SU-DHL-6 (cell line): ENCODE results near the gene PTP4A1.

Source experiments
- H2AFZ ChIP-seq: fragments of 200-600 bp; sonication (generic); 2 replicates; pipeline ENCODE4 v1.6.1; 2014; ENCODE audit warnings: low read depth, mild to moderate bottlenecking, moderate library complexity, mixed read lengths, antibody characterized with exemption, low read length; ENCODE audit not compliant: severe bottlenecking
- H3F3A ChIP-seq: fragments of 200-600 bp; shearing (Covaris generic); 2 replicates; pipeline ENCODE4 v1.6.0; 2016; ENCODE audit warnings: antibody characterized with exemption, mild to moderate bottlenecking; ENCODE audit not compliant: insufficient read depth
- H3K27ac ChIP-seq: fragments of 200-600 bp; sonication (generic); 2 replicates; pipeline ENCODE4 v1.5.1; 2016; ENCODE audit warnings: low read depth, mild to moderate bottlenecking, low read length, moderate library complexity, mixed read lengths
- H3K27me3 ChIP-seq: fragments of 200-600 bp; sonication (generic), shearing (Covaris generic); 2 replicates; pipeline ENCODE4 v1.6.0; 2014; ENCODE audit warnings: mild to moderate bottlenecking, low read length
- H3K36me3 ChIP-seq: fragments of 200-600 bp; sonication (generic); 2 replicates; pipeline ENCODE4 v1.6.1; 2014; ENCODE audit warnings: mild to moderate bottlenecking, low read length, mixed read lengths
- H3K4me2 ChIP-seq: fragments of 300-600, 200-600 bp; shearing (Covaris generic), sonication (generic); 2 replicates; pipeline ENCODE4 v1.6.0; 2014; ENCODE audit warnings: low read length, low read depth, mild to moderate bottlenecking; ENCODE audit not compliant: poor library complexity, severe bottlenecking
- H3K4me3 ChIP-seq: fragments of 200-600 bp; sonication (generic); 2 replicates; pipeline ENCODE4 v1.5.1; 2014; ENCODE audit warnings: antibody characterized with exemption, low read length, mild to moderate bottlenecking, mixed read lengths; ENCODE audit not compliant: insufficient read depth, poor library complexity, severe bottlenecking
- H3K79me2 ChIP-seq: fragments of 200-600 bp; sonication (generic); 2 replicates; pipeline ENCODE4 v1.6.1; 2014; ENCODE audit warnings: mild to moderate bottlenecking, low read length, moderate library complexity; ENCODE audit not compliant: insufficient read depth
- H3K9ac ChIP-seq: fragments of 200-600 bp; sonication (generic); 2 replicates; pipeline ENCODE4 v1.7.0; 2014; ENCODE audit warnings: mild to moderate bottlenecking, low read length
- H3K9me2 ChIP-seq: fragments of 200-600 bp; sonication (generic); replicated peaks from 2 replicates; pipeline ENCODE4 v1.6.1; 2014; ENCODE audit warnings: low read length; ENCODE audit not compliant: insufficient read depth
- H3K9me3 ChIP-seq: fragments of 200-600 bp; sonication (generic); 2 replicates; pipeline ENCODE4 v1.6.1; 2014; ENCODE audit warnings: low read length, mixed read lengths; ENCODE audit not compliant: insufficient read depth
- H4K20me1 ChIP-seq: fragments of 200-600 bp; sonication (generic); 2 replicates; pipeline ENCODE4 v1.6.1; 2014; ENCODE audit warnings: low read depth, mild to moderate bottlenecking, antibody characterized with exemption, low read length, moderate library complexity, mixed read lengths
- CTCF ChIP-seq: fragments of 200-600 bp; sonication (generic); IDR thresholded peaks from one replicate; pipeline ENCODE4 v1.5.1; 2017; ENCODE audit warnings: antibody characterized with exemption, mild to moderate bottlenecking, low read length, moderate library complexity; ENCODE audit not compliant: insufficient read depth, poor library complexity, severe bottlenecking
- EZH2phosphoT487 ChIP-seq: fragments of 200-600 bp; sonication (generic), shearing (Covaris generic); conservative IDR thresholded peaks from 2 replicates; pipeline ENCODE4 v1.6.1; 2018; ENCODE audit warnings: mild to moderate bottlenecking, antibody characterized with exemption, low read length, moderate library complexity, mixed read lengths

PTP4A1 gene

GRCh38 chr6:63581355-63582013, 9.2 kb downstream of the PTP4A1 start:
- Histone ChIP-seq H3K27ac (no peak overlapping the region), H3K79me2 (peaks cover 8% of the 10 kb centered on the region), H3F3A (peaks cover 32% of the 10 kb centered on the region; the same call in 1 of the 2 replicates), H3K9me2 (no peaks in the 10 kb centered on the region), H3K9me3 (no peaks in the 10 kb centered on the region), H4K20me1 (peaks cover 25% of the 10 kb centered on the region), H3K4me2 (no peak overlapping the region), H3K4me3 (no peak overlapping the region), H3K27me3 (no peaks in the 10 kb centered on the region), H2AFZ (no peak overlapping the region), H3K9ac (no peak overlapping the region), H3K36me3 (peaks cover 56% of the 10 kb centered on the region)
- no peak for TF ChIP-seq EZH2phosphoT487
- no peak for TF ChIP-seq CTCF

GRCh38 chr6:63582579-63583231, 10.4 kb downstream of the PTP4A1 start:
- Histone ChIP-seq H3K9me2 (no peaks in the 10 kb centered on the region), H3K4me2 (no peak overlapping the region), H4K20me1 (peaks cover 20% of the 10 kb centered on the region), H3F3A (peaks cover 32% of the 10 kb centered on the region; the same call in 1 of the 2 replicates), H2AFZ (no peak overlapping the region), H3K27ac (no peak overlapping the region), H3K9me3 (no peaks in the 10 kb centered on the region), H3K36me3 (peaks cover 47% of the 10 kb centered on the region), H3K4me3 (no peak overlapping the region), H3K9ac (no peak overlapping the region), H3K27me3 (no peaks in the 10 kb centered on the region), H3K79me2 (no peaks in the 10 kb centered on the region)
- no peak for TF ChIP-seq CTCF
- no peak for TF ChIP-seq EZH2phosphoT487

GRCh38 chr6:63584125-63584514, 11.8 kb downstream of the PTP4A1 start:
- Histone ChIP-seq H3K27me3 (no peaks in the 10 kb centered on the region), H3K9ac (no peak overlapping the region), H3K9me2 (no peaks in the 10 kb centered on the region), H3K9me3 (no peaks in the 10 kb centered on the region), H3K27ac (no peak overlapping the region), H3K79me2 (no peaks in the 10 kb centered on the region), H3K4me2 (no peak overlapping the region), H3F3A (peaks cover 26% of the 10 kb centered on the region; the same call in 1 of the 2 replicates), H2AFZ (no peak overlapping the region), H3K4me3 (no peak overlapping the region), H3K36me3 (peaks cover 34% of the 10 kb centered on the region), H4K20me1 (peaks cover 14% of the 10 kb centered on the region)
- TF ChIP-seq EZH2phosphoT487: no peak
- no peak for TF ChIP-seq CTCF
